MG63 (cell line): Measurements from ENCODE around the gene PHC3. TPM values are rescaled to one million over a fixed set of nuclear protein-coding genes. Genes with fewer than 3 reads are reported as not detected.
"Not testable (repeated sequence)": the region's sequence is repeated elsewhere in the genome, so short reads cannot be mapped to it uniquely, and the experiment has no call there.

ENCODE experiments used
- DNase-seq: peaks from one replicate; pipeline ENCODE4 v3.0.0-alpha.2; 2020
- H3K27me3 ChIP-seq: fragments of 250-450 bp; sonication (Bioruptor Pico); 2 replicates; pipeline ENCODE4 v1.5.1; 2020; ENCODE audit warnings: mild to moderate bottlenecking, moderate library complexity
- H3K36me3 ChIP-seq: fragments of 250-450 bp; sonication (Bioruptor Pico); 2 replicates; pipeline ENCODE4 v1.5.1; 2020; ENCODE audit warnings: mild to moderate bottlenecking, moderate library complexity
- H3K4me3 ChIP-seq: fragments of 250-450 bp; sonication (Bioruptor Pico); 2 replicates; pipeline ENCODE4 v1.5.1; 2020; ENCODE audit warnings: mild to moderate bottlenecking, moderate library complexity
- H3K9me3 ChIP-seq: fragments of 250-450 bp; sonication (Bioruptor Pico); 2 replicates; pipeline ENCODE4 v1.5.1; 2020; ENCODE audit warnings: mild to moderate bottlenecking, moderate library complexity
- total RNA-seq: library from RNA; depleted of rRNA; stranded (reverse); fragments of >200 nt; shearing (Covaris generic); gene quantifications from 2 replicates; pipeline ENCODE4 v1.2.3, GENCODE V29; 2014; ENCODE audit warnings: low replicate concordance; rRNA removed

The PHC3 gene
- total RNA-seq: 9.5 and 11.1 TPM in 2 replicates

- peak within 1 kb of the TSS; percentile 96 for H3K4me3 ChIP-seq
- no peaks in the 10 kb centered on the region for H3K9me3 ChIP-seq
Measured at GRCh38 chr3:170180908-170181885, at the start of gene PHC3. PHC3 (minus strand) TSS chr3:170181733; CDS start chr3:170181715, 18 bp downstream.

GRCh38 chr3:170228093-170228766, 46.7 kb upstream of the PHC3 start:
- Histone ChIP-seq H3K27me3 (no peaks in the 10 kb centered on the region), H3K9me3 (no peaks in the 10 kb centered on the region), H3K36me3 (no peaks in the 10 kb centered on the region; the same call in 1 of the 2 replicates), H3K4me3 (no peak overlapping the region)
- DNase-seq: no peak

More at GRCh38 chr3:170180908-170181885, at the start of gene PHC3:
- Histone ChIP-seq H3K36me3 (peaks cover 34% of the 10 kb centered on the region), H3K27me3 (no peaks in the 10 kb centered on the region)
- peak; percentile 95 for DNase-seq

- Histone ChIP-seq H3K4me3 (no peak overlapping the region), H3K27me3 (no peaks in the 10 kb centered on the region), H3K36me3 (no peaks in the 10 kb centered on the region; the same call in 1 of the 2 replicates), H3K9me3 (no peaks in the 10 kb centered on the region)
- DNase-seq: no peak
Measured at GRCh38 chr3:170226426-170226960, 45.0 kb upstream of the PHC3 start.

- DNase-seq: no peak
Measured at GRCh38 chr3:170225166-170225565, 43.6 kb upstream of the PHC3 start.

GRCh38 chr3:170222647-170223541, 41.4 kb upstream of the PHC3 start:
- peak; percentile 68 for DNase-seq

More at GRCh38 chr3:170225166-170225565, 43.6 kb upstream of the PHC3 start:
- Histone ChIP-seq H3K9me3 (no peaks in the 10 kb centered on the region), H3K4me3 (no peak overlapping the region), H3K27me3 (no peaks in the 10 kb centered on the region), H3K36me3 (no peaks in the 10 kb centered on the region; the same call in 1 of the 2 replicates)

GRCh38 chr3:170221924-170222646, 40.6 kb upstream of the PHC3 start, which contains the start of gene PRKCI:
PRKCI (plus strand) TSS chr3:170222424; CDS start chr3:170222670, 246 bp downstream.
- DNase-seq: peak; percentile 98

More at GRCh38 chr3:170222647-170223541, 41.4 kb upstream of the PHC3 start:
- Histone ChIP-seq H3K9me3 (no peaks in the 10 kb centered on the region), H3K27me3 (no peaks in the 10 kb centered on the region), H3K4me3 (peak overlapping the region; percentile 79), H3K36me3 (no peaks in the 10 kb centered on the region; the same call in 1 of the 2 replicates)

GRCh38 chr3:170220871-170221270, 39.3 kb upstream of the PHC3 start:
- peak; percentile 9 for DNase-seq
- H3K36me3 ChIP-seq: no peaks in the 10 kb centered on the region

More at GRCh38 chr3:170221924-170222646, 40.6 kb upstream of the PHC3 start, which contains the start of gene PRKCI:
- Histone ChIP-seq H3K4me3 (peak within 1 kb of the TSS; percentile 79), H3K36me3 (no peaks in the 10 kb centered on the region; the same call in 1 of the 2 replicates), H3K9me3 (no peaks in the 10 kb centered on the region), H3K27me3 (no peaks in the 10 kb centered on the region)

GRCh38 chr3:170219850-170220249, 38.3 kb upstream of the PHC3 start:
- H3K36me3 ChIP-seq: no peaks in the 10 kb centered on the region
- no peaks in the 10 kb centered on the region for H3K9me3 ChIP-seq
- H3K27me3 ChIP-seq: no peaks in the 10 kb centered on the region
- H3K4me3 ChIP-seq: no peak overlapping the region
- DNase-seq: no peak

More at GRCh38 chr3:170220871-170221270, 39.3 kb upstream of the PHC3 start:
- Histone ChIP-seq H3K9me3 (no peaks in the 10 kb centered on the region), H3K4me3 (no peak overlapping the region), H3K27me3 (no peaks in the 10 kb centered on the region)

- Histone ChIP-seq H3K36me3 (no peaks in the 10 kb centered on the region), H3K4me3 (no peak overlapping the region)
- no peak for DNase-seq
Measured at GRCh38 chr3:170211668-170212067, 30.1 kb upstream of the PHC3 start.

GRCh38 chr3:170207717-170208116, 26.2 kb upstream of the PHC3 start:
- no peaks in the 10 kb centered on the region for H3K36me3 ChIP-seq

More at GRCh38 chr3:170211668-170212067, 30.1 kb upstream of the PHC3 start:
- Histone ChIP-seq H3K27me3 (no peaks in the 10 kb centered on the region), H3K9me3 (peaks cover 4% of the 10 kb centered on the region)

GRCh38 chr3:170206164-170206762, 24.7 kb upstream of the PHC3 start:
- H3K27me3 ChIP-seq, H3K36me3 ChIP-seq, H3K9me3 ChIP-seq, DNase-seq, H3K4me3 ChIP-seq: not testable (repeated sequence)

More at GRCh38 chr3:170207717-170208116, 26.2 kb upstream of the PHC3 start:
- DNase-seq: no peak
- Histone ChIP-seq H3K9me3 (peaks cover 4% of the 10 kb centered on the region), H3K4me3 (no peak overlapping the region), H3K27me3 (no peaks in the 10 kb centered on the region; the same call in 1 of the 2 replicates)

- Histone ChIP-seq H3K27me3 (no peaks in the 10 kb centered on the region; the same call in 1 of the 2 replicates), H3K36me3 (no peaks in the 10 kb centered on the region), H3K4me3 (no peak overlapping the region), H3K9me3 (no peaks in the 10 kb centered on the region)
- DNase-seq: no peak
Measured at GRCh38 chr3:170205302-170205701, 23.8 kb upstream of the PHC3 start.

GRCh38 chr3:170204509-170204908, 23.0 kb upstream of the PHC3 start:
- H3K4me3 ChIP-seq: no peak overlapping the region
- no peak for DNase-seq
- no peaks in the 10 kb centered on the region for H3K36me3 ChIP-seq
- no peaks in the 10 kb centered on the region for H3K9me3 ChIP-seq
- H3K27me3 ChIP-seq: no peaks in the 10 kb centered on the region; the same call in 1 of the 2 replicates

- DNase-seq: no peak
- no peaks in the 10 kb centered on the region for H3K9me3 ChIP-seq
- H3K27me3 ChIP-seq: no peaks in the 10 kb centered on the region; the same call in 1 of the 2 replicates
- no peaks in the 10 kb centered on the region for H3K36me3 ChIP-seq
- no peak overlapping the region for H3K4me3 ChIP-seq
Measured at GRCh38 chr3:170204023-170204472, 22.5 kb upstream of the PHC3 start.
